Neural cell (in vitro differentiated cells): ENCODE results near the gene NEURL4. TPM values are rescaled to one million over a fixed set of nuclear protein-coding genes. Genes with fewer than 3 reads are reported as not detected.

ENCODE experiments used
- H2AFZ ChIP-seq: fragments of 200-600, 300-800 bp; sonication (generic), shearing (Covaris generic); 2 replicates; pipeline ENCODE4 v1.6.0; 2014; ENCODE audit warnings: low read depth, mild to moderate bottlenecking, antibody characterized with exemption, low read length, moderate library complexity
- H3F3A ChIP-seq: fragments of 200-600 bp; shearing (Covaris generic); 2 replicates; pipeline ENCODE4 v1.6.1; 2016; ENCODE audit warnings: mild to moderate bottlenecking, moderate library complexity, mixed read lengths, antibody characterized with exemption, low read length; ENCODE audit not compliant: insufficient read depth, poor library complexity, severe bottlenecking
- H3K27ac ChIP-seq: fragments of 200-600, 300-800 bp; sonication (generic), shearing (Covaris generic); 2 replicates; pipeline ENCODE4 v1.5.1; 2014; ENCODE audit warnings: mild to moderate bottlenecking, low read length, moderate library complexity
- H3K27me3 ChIP-seq: fragments of 300-800, 200-600 bp; sonication (generic), shearing (Covaris generic); 2 replicates; pipeline ENCODE4 v1.6.0; 2014; ENCODE audit warnings: mild to moderate bottlenecking, low read depth, low read length, moderate library complexity; ENCODE audit not compliant: insufficient read depth
- H3K36me3 ChIP-seq: fragments of 300-800, 200-600 bp; sonication (generic), shearing (Covaris generic); 2 replicates; pipeline ENCODE4 v1.5.1; 2014; ENCODE audit warnings: mild to moderate bottlenecking, antibody characterized with exemption, low read length, moderate library complexity; ENCODE audit not compliant: insufficient read depth
- H3K4me2 ChIP-seq: fragments of 300-800, 200-600 bp; sonication (generic), shearing (Covaris generic); 2 replicates; pipeline ENCODE4 v1.6.0; 2014; ENCODE audit warnings: mild to moderate bottlenecking, low read length
- H3K4me3 ChIP-seq: fragments of 300-800, 200-600 bp; sonication (generic), shearing (Covaris generic); 2 replicates; pipeline ENCODE4 v1.5.1; 2014; ENCODE audit warnings: mild to moderate bottlenecking, low read length, moderate library complexity
- H3K79me2 ChIP-seq: fragments of 200-600 bp; shearing (Covaris generic); replicated peaks from 2 replicates; pipeline ENCODE4 v1.6.0; 2014; ENCODE audit warnings: mild to moderate bottlenecking, low read length, moderate library complexity; ENCODE audit not compliant: insufficient read depth
- H3K9ac ChIP-seq: fragments of 300-800, 200-600 bp; sonication (generic), shearing (Covaris generic); 2 replicates; pipeline ENCODE4 v1.6.1; 2016; ENCODE audit warnings: mild to moderate bottlenecking, low read length, mixed read lengths
- H3K9me2 ChIP-seq: fragments of 200-600 bp; shearing (Covaris generic); 2 replicates; pipeline ENCODE4 v1.6.1; 2016; ENCODE audit warnings: mild to moderate bottlenecking, low read length, mixed read lengths; ENCODE audit not compliant: insufficient read depth
- H3K9me3 ChIP-seq: fragments of 200-600, 300-800 bp; sonication (generic), shearing (Covaris generic); 2 replicates; pipeline ENCODE4 v1.6.1; 2016; ENCODE audit warnings: mild to moderate bottlenecking, mixed run types, low read length, moderate library complexity, mixed read lengths
- H4K20me1 ChIP-seq: fragments of 200-600 bp; shearing (Covaris generic); 2 replicates; pipeline ENCODE4 v1.6.1; 2016; ENCODE audit warnings: mild to moderate bottlenecking, mixed run types; ENCODE audit not compliant: insufficient read depth
- CTCF ChIP-seq: fragments of 450-650 bp; IDR thresholded peaks from 2 replicates; pipeline ENCODE4 v1.5.1; 2014; ENCODE audit warnings: antibody characterized with exemption, mild to moderate bottlenecking, moderate library complexity; ENCODE audit not compliant: poor library complexity, severe bottlenecking
- EP300 ChIP-seq: fragments of 450-650 bp; conservative IDR thresholded peaks from 2 replicates; pipeline ENCODE4 v1.6.1; 2014; ENCODE audit warnings: antibody characterized with exemption, mild to moderate bottlenecking, moderate library complexity; ENCODE audit not compliant: poor library complexity, severe bottlenecking
- EZH2 ChIP-seq: fragments of 200-600, 300-800 bp; shearing (Covaris generic), sonication (generic); IDR thresholded peaks from 2 replicates; pipeline ENCODE4 v1.6.1; 2014; ENCODE audit warnings: antibody characterized with exemption, low read length, borderline replicate concordance, mild to moderate bottlenecking; ENCODE audit not compliant: insufficient read depth, poor library complexity, severe bottlenecking
- MXI1 ChIP-seq: fragments of 450-650 bp; conservative IDR thresholded peaks from 2 replicates; pipeline ENCODE4 v1.6.1; 2014; ENCODE audit warnings: antibody characterized with exemption, mild to moderate bottlenecking; ENCODE audit not compliant: poor library complexity, severe bottlenecking
- RAD21 ChIP-seq: fragments of 450-650 bp; conservative IDR thresholded peaks from 2 replicates; pipeline ENCODE4 v1.6.1; 2014; ENCODE audit warnings: antibody characterized with exemption, mild to moderate bottlenecking, moderate library complexity
- REST ChIP-seq: IDR thresholded peaks from 2 replicates; pipeline ENCODE4 v1.6.1; 2012; ENCODE audit warnings: borderline replicate concordance
- SMC3 ChIP-seq: fragments of 450-650 bp; conservative IDR thresholded peaks from 2 replicates; pipeline ENCODE4 v1.6.1; 2014; ENCODE audit warnings: antibody characterized with exemption, mild to moderate bottlenecking, moderate library complexity; ENCODE audit not compliant: poor library complexity
- TAF1 ChIP-seq: IDR thresholded peaks from 2 replicates; pipeline ENCODE4 v1.6.1; 2012; ENCODE audit warnings: low read depth
- polyA plus RNA-seq: library from polyadenylated mRNA; depleted of rRNA; stranded (reverse); fragments of >200 nt; gene quantifications from 2 replicates; pipeline ENCODE4 v1.2.3, GENCODE V29; 2014

The NEURL4 gene
- polyA plus RNA-seq, 1 donor from 2014 or later, result 58.4 TPM

GRCh38 chr17:7363311-7363710 is 34.2 kb upstream of the NEURL4 start:
- H3K4me3 ChIP-seq, result no peak overlapping the region
- no peak for TF ChIP-seq CTCF
- no peak for TF ChIP-seq REST

GRCh38 chr17:7361906-7362305 is 32.8 kb upstream of the NEURL4 start:
- no peak overlapping the region for H3K27ac ChIP-seq
- TF ChIP-seq SMC3, result no peak
- no peak for TF ChIP-seq MXI1
- TF ChIP-seq RAD21, result no peak
- no peak for TF ChIP-seq EZH2
- TF ChIP-seq EP300, result no peak
- no peak for TF ChIP-seq CTCF
- no peak for TF ChIP-seq TAF1
- H3K79me2 ChIP-seq, result no peaks in the 10 kb centered on the region
- no peaks in the 10 kb centered on the region for H3K36me3 ChIP-seq
- H3K9me3 ChIP-seq, result no peaks in the 10 kb centered on the region
- H3K4me2 ChIP-seq, result no peak overlapping the region
- H3F3A ChIP-seq, result no peaks in the 10 kb centered on the region
- H3K9ac ChIP-seq, result no peak overlapping the region
- no peak overlapping the region for H3K4me3 ChIP-seq
- no peaks in the 10 kb centered on the region for H3K27me3 ChIP-seq
- H2AFZ ChIP-seq, result no peak overlapping the region
- no peaks in the 10 kb centered on the region for H4K20me1 ChIP-seq
- no peaks in the 10 kb centered on the region for H3K9me2 ChIP-seq

More at GRCh38 chr17:7363311-7363710, 34.2 kb upstream of the NEURL4 start:
- Histone ChIP-seq H3K36me3 (no peaks in the 10 kb centered on the region), H4K20me1 (no peaks in the 10 kb centered on the region), H3K9ac (no peak overlapping the region), H3F3A (no peaks in the 10 kb centered on the region), H3K79me2 (no peaks in the 10 kb centered on the region), H3K27me3 (no peaks in the 10 kb centered on the region), H3K27ac (no peak overlapping the region), H3K4me2 (no peak overlapping the region), H3K9me2 (no peaks in the 10 kb centered on the region), H2AFZ (no peak overlapping the region), H3K9me3 (no peaks in the 10 kb centered on the region)
